VCaP (cell line): ENCODE results near the gene GFPT2.

Experiments
- H3K27ac ChIP-seq: fragments of 450-650 bp; 2 replicates; pipeline ENCODE4 v1.5.1; 2017
- TF ChIP-seq, protein P1 (sequence below): fragments of 450-650 bp; conservative IDR thresholded peaks from 2 replicates; pipeline ENCODE4 v1.5.1; 2017; ENCODE audit warnings: mild to moderate bottlenecking, moderate library complexity

The GFPT2 gene

DNA sequence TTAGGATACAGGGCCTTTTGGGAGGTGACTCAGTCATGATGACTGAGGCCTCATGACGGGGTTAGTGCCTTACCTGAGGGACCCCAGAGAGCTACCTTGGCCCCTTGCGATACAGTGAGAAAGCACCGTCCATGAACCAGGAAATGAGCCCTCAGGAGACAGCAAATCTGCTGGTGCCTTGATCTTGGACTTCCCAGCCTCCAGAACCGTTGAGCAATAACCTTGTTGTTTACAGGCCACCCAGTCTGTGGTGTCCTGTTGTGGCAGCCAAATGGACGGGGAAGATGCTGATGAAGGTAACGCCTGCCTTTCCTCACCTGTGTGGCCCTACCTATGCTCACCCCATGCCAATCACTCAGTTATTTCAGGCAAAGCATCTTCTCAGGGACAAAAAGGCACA is 5.6 kb upstream of the GFPT2 start:
- no peak overlapping the region for H3K27ac ChIP-seq
- TF ChIP-seq, protein P1, sequence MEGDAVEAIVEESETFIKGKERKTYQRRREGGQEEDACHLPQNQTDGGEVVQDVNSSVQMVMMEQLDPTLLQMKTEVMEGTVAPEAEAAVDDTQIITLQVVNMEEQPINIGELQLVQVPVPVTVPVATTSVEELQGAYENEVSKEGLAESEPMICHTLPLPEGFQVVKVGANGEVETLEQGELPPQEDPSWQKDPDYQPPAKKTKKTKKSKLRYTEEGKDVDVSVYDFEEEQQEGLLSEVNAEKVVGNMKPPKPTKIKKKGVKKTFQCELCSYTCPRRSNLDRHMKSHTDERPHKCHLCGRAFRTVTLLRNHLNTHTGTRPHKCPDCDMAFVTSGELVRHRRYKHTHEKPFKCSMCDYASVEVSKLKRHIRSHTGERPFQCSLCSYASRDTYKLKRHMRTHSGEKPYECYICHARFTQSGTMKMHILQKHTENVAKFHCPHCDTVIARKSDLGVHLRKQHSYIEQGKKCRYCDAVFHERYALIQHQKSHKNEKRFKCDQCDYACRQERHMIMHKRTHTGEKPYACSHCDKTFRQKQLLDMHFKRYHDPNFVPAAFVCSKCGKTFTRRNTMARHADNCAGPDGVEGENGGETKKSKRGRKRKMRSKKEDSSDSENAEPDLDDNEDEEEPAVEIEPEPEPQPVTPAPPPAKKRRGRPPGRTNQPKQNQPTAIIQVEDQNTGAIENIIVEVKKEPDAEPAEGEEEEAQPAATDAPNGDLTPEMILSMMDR, result no peak

DNA sequence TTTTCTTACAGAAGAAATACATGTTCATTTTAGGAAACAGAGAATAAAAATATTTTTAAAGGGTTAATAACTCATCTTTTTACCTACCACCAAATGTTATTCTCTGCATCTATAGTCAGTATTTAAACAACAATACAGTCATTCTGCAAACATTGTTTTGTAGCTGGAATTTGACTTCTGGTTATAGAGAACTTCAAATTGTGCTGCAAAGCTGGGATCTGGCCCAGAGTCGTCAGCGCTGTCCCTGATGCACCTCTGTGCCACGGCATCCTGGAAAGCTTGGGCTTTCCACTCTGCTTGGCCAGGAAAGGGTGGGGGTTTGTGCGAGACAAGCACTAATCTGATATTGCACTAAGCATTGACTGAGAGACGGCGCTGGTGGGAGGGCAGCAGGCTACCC is 5.0 kb upstream of the GFPT2 start:
- H3K27ac ChIP-seq, result no peak overlapping the region
- TF ChIP-seq, protein P1, result no peak

DNA sequence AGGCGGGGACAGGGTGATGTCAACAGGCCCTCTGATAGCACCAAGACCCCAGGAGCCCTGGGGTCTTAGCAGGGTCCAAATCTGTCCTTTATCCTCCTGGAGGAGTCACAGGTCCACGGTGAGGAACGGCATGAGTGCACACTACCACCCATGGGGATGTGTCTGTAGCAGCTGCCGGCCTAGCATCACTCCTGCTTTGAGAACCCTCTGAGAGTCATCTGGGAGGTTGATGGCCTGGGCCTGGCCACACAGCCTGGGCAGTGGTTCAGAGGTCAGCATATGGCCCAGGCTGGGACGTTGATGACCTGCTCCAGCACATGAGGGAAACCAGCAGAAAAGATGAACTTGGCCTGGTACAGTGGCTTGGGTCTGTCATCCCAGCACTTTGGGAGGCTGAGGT is 1.8 kb upstream of the GFPT2 start:
- H3K27ac ChIP-seq, result no peak overlapping the region
- TF ChIP-seq, protein P1, result no peak

DNA sequence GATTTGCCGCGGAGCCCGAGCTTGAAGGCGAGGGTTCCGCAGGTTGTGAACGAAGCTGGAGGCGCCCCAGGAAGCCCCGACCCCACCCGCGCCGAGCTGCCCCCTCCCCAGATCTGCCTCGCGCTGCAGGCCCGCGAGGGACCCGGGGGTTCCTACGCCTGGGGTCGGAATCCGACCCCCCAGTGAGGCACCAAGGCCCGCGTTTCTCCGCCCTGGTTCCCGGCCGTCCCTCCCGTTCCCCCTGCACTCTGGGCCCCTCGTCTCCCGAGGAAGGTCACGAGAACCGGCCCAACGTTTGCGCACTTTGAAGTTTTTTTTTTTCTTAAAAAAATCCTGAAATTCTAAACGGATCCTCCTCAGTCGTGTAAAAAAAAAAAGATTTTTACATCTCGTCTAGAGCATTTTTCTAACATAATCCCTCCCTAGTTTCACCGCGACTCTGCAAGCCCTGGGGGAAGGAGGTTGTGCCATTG is 880 bp upstream of the GFPT2 start:
- TF ChIP-seq, protein P1, result no peak
- H3K27ac ChIP-seq, result peak overlapping the region; percentile 34; the same call in 1 of the 2 replicates

DNA sequence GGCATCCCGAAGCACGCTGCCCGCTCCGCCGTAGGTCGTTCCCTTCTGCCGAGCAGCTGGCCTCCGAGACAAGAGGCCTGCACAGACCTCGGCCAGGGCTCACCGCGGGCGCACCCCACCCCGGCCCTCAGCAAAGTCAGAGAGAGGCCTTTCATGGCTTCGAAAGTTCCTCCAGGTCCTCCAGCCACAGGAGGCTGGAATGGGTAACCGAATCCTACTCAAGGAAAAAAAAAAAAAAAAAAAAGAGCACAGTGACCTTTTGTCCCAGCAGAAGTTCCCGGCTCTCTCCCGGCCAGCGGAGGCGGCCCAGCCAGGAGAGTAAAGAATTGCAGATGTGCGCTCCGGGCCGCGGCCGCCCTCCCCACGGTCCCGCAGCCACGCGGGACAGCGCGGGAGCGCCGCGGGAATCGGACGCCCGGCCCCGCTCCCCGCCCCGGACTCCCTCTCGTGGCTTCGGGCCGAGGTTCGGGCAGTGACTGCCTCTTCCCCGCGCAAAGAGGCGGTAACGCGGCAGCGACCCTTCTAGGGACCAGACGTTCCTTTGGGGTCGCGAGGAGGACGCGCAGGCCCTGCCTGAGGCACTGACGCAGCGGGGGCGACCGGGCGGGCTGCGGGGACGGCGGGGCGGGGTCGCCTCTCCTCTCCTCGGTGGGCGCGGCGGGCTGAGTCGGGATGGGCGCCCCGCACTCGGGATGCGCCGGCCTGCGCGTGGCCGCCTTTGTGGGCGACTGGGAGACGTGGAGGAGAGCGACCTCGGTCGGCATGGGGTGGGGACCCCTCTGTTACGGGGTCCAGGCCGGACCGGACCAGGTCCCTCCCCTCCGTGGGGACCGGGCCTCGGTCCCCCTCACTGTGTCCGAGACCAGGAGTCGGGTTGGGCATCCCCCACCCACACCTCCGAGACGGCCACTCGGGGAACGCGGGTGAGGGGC is 754 bp downstream of the GFPT2 start:
- TF ChIP-seq, protein P1, result peak; percentile 57
- peak overlapping the region; percentile 32; the same call in 1 of the 2 replicates for H3K27ac ChIP-seq

DNA sequence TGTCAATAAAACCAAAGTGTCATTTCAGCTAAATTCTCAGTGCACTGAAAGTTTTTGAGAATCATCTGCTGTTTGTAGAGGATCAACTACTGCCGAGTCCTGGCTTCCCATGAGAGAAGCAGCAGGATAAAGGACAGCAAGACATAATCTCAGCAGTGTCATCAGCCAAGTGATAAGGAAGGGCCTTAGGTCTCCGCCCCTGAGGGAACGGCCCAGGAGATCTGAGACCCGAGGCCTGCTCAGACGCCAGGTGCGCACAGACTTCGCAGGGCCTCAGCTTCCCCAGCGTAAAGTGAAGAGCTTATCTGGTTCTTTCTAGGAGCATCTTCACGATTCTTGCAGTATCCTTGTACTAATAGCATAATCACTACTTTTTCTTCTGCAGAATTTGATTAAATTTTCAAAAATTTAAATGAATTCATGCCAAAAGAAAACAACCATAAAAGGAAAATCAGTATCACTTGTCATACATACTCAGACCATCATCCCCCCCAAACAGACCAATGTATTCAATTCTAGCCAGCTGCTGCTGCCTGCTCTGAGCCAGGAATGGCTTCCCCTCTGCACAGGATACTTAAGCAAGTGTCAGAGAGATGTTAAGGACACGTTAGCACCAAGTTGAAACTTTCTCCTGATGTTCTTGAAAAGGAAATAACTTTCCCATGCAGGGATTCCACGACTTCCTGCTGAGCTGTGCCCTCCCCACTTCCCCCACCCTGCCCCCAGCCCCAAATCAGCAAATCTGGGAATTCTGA is 2.2 kb downstream of the GFPT2 start:
- TF ChIP-seq, protein P1, result no peak
- no peak overlapping the region for H3K27ac ChIP-seq

DNA sequence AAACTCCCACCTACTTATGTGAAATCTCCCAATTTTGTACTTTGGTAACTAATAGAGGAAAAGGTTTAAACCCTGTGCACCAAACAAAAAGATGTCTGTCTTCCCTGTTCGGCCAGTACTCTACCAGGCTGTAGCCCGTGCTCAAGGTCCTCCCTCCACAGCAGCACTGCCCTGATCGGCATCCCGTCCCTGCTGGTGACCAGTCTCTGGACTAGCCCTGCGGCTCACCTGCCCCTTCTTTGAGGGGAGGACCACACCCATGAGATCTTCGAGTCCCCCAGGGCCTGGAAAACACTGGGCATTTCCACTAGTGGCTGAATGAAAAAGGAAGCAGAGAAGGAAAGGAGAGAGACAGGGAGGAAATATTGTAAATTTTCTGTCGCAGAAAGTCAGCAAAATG is 2.8 kb downstream of the GFPT2 start:
- TF ChIP-seq, protein P1, result no peak
- no peak overlapping the region for H3K27ac ChIP-seq
